Osteoblast (primary cell): ENCODE results near the gene DTHD1. TPM values are rescaled to one million over a fixed set of nuclear protein-coding genes. Genes with fewer than 3 reads are reported as not detected.

Experiments
- DNase-seq: peaks from one replicate; pipeline ENCODE4 v3.0.0; 2011; ENCODE audit warnings: low spot score, mixed read lengths; ENCODE audit not compliant: insufficient read length; ENCODE audit errors: missing footprints
- H2AFZ ChIP-seq: 2 replicates; pipeline ENCODE4 v1.6.0; 2011; ENCODE audit warnings: mild to moderate bottlenecking, low read length
- H3K27ac ChIP-seq: 2 replicates; pipeline ENCODE4 v1.5.1; 2011; ENCODE audit warnings: mild to moderate bottlenecking, low read depth, low read length, moderate library complexity
- H3K27me3 ChIP-seq: 2 replicates; pipeline ENCODE4 v1.6.0; 2012; ENCODE audit warnings: mild to moderate bottlenecking, control low read depth, inconsistent platforms, low read length, moderate library complexity; ENCODE audit not compliant: insufficient read depth
- H3K36me3 ChIP-seq: 2 replicates; pipeline ENCODE4 v1.5.1; 2011; ENCODE audit warnings: mild to moderate bottlenecking, low read length, control low read depth, moderate library complexity; ENCODE audit not compliant: insufficient read depth
- H3K4me1 ChIP-seq: 2 replicates; pipeline ENCODE4 v1.5.1; 2011; ENCODE audit warnings: mild to moderate bottlenecking, low read length, control low read depth, moderate library complexity; ENCODE audit not compliant: insufficient read depth
- H3K4me2 ChIP-seq: 2 replicates; pipeline ENCODE4 v1.6.0; 2011; ENCODE audit warnings: mild to moderate bottlenecking, low read length; ENCODE audit not compliant: insufficient read depth
- H3K4me3 ChIP-seq: fragments of 200-600 bp; sonication (generic); 3 replicates; pipeline ENCODE4 v1.5.1; 2012; ENCODE audit warnings: mild to moderate bottlenecking, low read length, inconsistent platforms; ENCODE audit not compliant: insufficient read depth
- H3K79me2 ChIP-seq: 2 replicates; pipeline ENCODE4 v1.6.0; 2012; ENCODE audit warnings: mild to moderate bottlenecking, low read length, control low read depth, inconsistent platforms; ENCODE audit not compliant: insufficient read depth
- H3K9me3 ChIP-seq: 2 replicates; pipeline ENCODE4 v1.5.1; 2011; ENCODE audit warnings: low read depth, low read length, control low read depth
- H4K20me1 ChIP-seq: 2 replicates; pipeline ENCODE4 v1.6.0; 2012; ENCODE audit warnings: mild to moderate bottlenecking, low read length, control low read depth; ENCODE audit not compliant: insufficient read depth
- CTCF ChIP-seq: IDR thresholded peaks from 2 replicates; pipeline ENCODE4 v1.5.1; 2011; ENCODE audit warnings: mild to moderate bottlenecking, low read depth, low read length, moderate library complexity; ENCODE audit errors: extremely low read depth
- total RNA-seq: library from RNA; depleted of rRNA; stranded (reverse); fragments of >200 nt; gene quantifications from 2 replicates; pipeline ENCODE4 v1.2.3, GENCODE V29; 2012

DTHD1 gene
- total RNA-seq, 1 donor, result not detected

- Histone ChIP-seq H3K4me1 (no peaks in the 10 kb centered on the region), H3K27ac (no peak overlapping the region), H4K20me1 (no peaks in the 10 kb centered on the region), H3K79me2 (no peaks in the 10 kb centered on the region), H3K36me3 (no peaks in the 10 kb centered on the region), H2AFZ (no peak overlapping the region), H3K27me3 (no peaks in the 10 kb centered on the region), H3K4me3 (no peak overlapping the region), H3K4me2 (no peak overlapping the region), H3K9me3 (peaks cover 2% of the 10 kb centered on the region)
- TF ChIP-seq CTCF, result no peak
- no peak for DNase-seq
Measured at GRCh38 chr4:36386691-36387090, 105.3 kb downstream of the DTHD1 start.

GRCh38 chr4:36388710-36389109, 107.3 kb downstream of the DTHD1 start:
- Histone ChIP-seq H3K4me3 (no peak overlapping the region), H3K27me3 (no peaks in the 10 kb centered on the region), H3K36me3 (no peaks in the 10 kb centered on the region), H3K4me1 (no peaks in the 10 kb centered on the region), H3K9me3 (peaks cover 2% of the 10 kb centered on the region), H3K4me2 (no peak overlapping the region), H3K27ac (no peak overlapping the region), H4K20me1 (no peaks in the 10 kb centered on the region), H3K79me2 (no peaks in the 10 kb centered on the region), H2AFZ (no peak overlapping the region)
- DNase-seq, result no peak
- no peak for TF ChIP-seq CTCF

GRCh38 chr4:36391411-36391810, 110.0 kb downstream of the DTHD1 start:
- no peak overlapping the region for H3K4me2 ChIP-seq
- no peak overlapping the region for H3K4me3 ChIP-seq
- H3K9me3 ChIP-seq, result peaks cover 2% of the 10 kb centered on the region
- H3K36me3 ChIP-seq, result no peaks in the 10 kb centered on the region
- H3K27ac ChIP-seq, result no peak overlapping the region
- no peaks in the 10 kb centered on the region for H3K27me3 ChIP-seq
- DNase-seq, result no peak
- TF ChIP-seq CTCF, result no peak
- no peaks in the 10 kb centered on the region for H3K4me1 ChIP-seq
- H3K79me2 ChIP-seq, result no peaks in the 10 kb centered on the region
- H4K20me1 ChIP-seq, result no peaks in the 10 kb centered on the region
- no peak overlapping the region for H2AFZ ChIP-seq

GRCh38 chr4:36392024-36392423, 110.6 kb downstream of the DTHD1 start:
- Histone ChIP-seq H3K27ac (no peak overlapping the region), H3K36me3 (no peaks in the 10 kb centered on the region)

More at GRCh38 chr4:36392024-36392423, 110.6 kb downstream of the DTHD1 start:
- H3K4me2 ChIP-seq, result no peak overlapping the region
- no peaks in the 10 kb centered on the region for H3K4me1 ChIP-seq
- H3K27me3 ChIP-seq, result no peaks in the 10 kb centered on the region
- H3K9me3 ChIP-seq, result peaks cover 2% of the 10 kb centered on the region
- no peak overlapping the region for H2AFZ ChIP-seq
- H4K20me1 ChIP-seq, result no peaks in the 10 kb centered on the region
- H3K79me2 ChIP-seq, result no peaks in the 10 kb centered on the region
- DNase-seq, result no peak
- no peak overlapping the region for H3K4me3 ChIP-seq
- TF ChIP-seq CTCF, result no peak
